GM19438 (cell line): ENCODE results near the gene TMX1.

Experiments used
- ATAC-seq: cut with Tn5 transposase; IDR thresholded peaks from one replicate; pipeline ENCODE4 v1.9.1; 2021; ENCODE audit warnings: low read depth; ENCODE audit not compliant: unreplicated experiment

The TMX1 gene

GRCh38 chr14:51290132-51290531, 50.1 kb downstream of the TMX1 start:
- no peak for ATAC-seq

GRCh38 chr14:51291016-51291415, 51.0 kb downstream of the TMX1 start:
- no peak for ATAC-seq

GRCh38 chr14:51293149-51293911, 53.3 kb downstream of the TMX1 start:
- ATAC-seq, result no peak

- no peak for ATAC-seq
Measured at GRCh38 chr14:51293912-51294389, 53.9 kb downstream of the TMX1 start.

- ATAC-seq, result no peak
Measured at GRCh38 chr14:51294951-51295525, 55.0 kb downstream of the TMX1 start.

GRCh38 chr14:51295646-51296263, 55.7 kb downstream of the TMX1 start:
- no peak for ATAC-seq

GRCh38 chr14:51297066-51297465, 57.0 kb downstream of the TMX1 start:
- ATAC-seq, result no peak

- ATAC-seq, result no peak
Measured at GRCh38 chr14:51298895-51299294, 58.8 kb downstream of the TMX1 start.

- no peak for ATAC-seq
Measured at GRCh38 chr14:51302295-51303030, 62.4 kb downstream of the TMX1 start.

- no peak for ATAC-seq
Measured at GRCh38 chr14:51304438-51304837, 64.4 kb downstream of the TMX1 start.

- ATAC-seq, result no peak
Measured at GRCh38 chr14:51304941-51305340, 64.9 kb downstream of the TMX1 start.

GRCh38 chr14:51305751-51306150, 65.7 kb downstream of the TMX1 start:
- no peak for ATAC-seq
